Measurements from ENCODE around the gene MTOR. TPM values are rescaled to one million over a fixed set of nuclear protein-coding genes. Genes with fewer than 3 reads are reported as not detected.

The MTOR gene
- polyA plus RNA-seq, 1 of the 3 experiments (the other 2 are of a cell fraction): 20.9 TPM

- POLR2A ChIA-PET: no interaction called here
- no peak for TF ChIP-seq USF2 (IDR thresholded peaks at IDR 0.05; ENCODE audit: borderline replicate concordance, low read depth, low read length)
- TF ChIP-seq USF1 (IDR thresholded peaks at IDR 0.05; ENCODE audit: borderline replicate concordance, low read depth): no peak
- TF ChIP-seq TEAD4 (IDR thresholded peaks at IDR 0.05; ENCODE audit: borderline replicate concordance, insufficient read depth): no peak
- no peak for TF ChIP-seq ELF1 (IDR thresholded peaks at IDR 0.05)
- no peak for TF ChIP-seq CHD2 (IDR thresholded peaks at IDR 0.05; ENCODE audit: low read length, partially characterized antibody)
- no peak for TF ChIP-seq NRF1 (IDR thresholded peaks at IDR 0.05; ENCODE audit: low read depth, low read length)
- no peaks in the 10 kb centered on the region for H3K9me2 ChIP-seq
- no peak overlapping the region for H2AFZ ChIP-seq (ENCODE audit: low read depth)
- H3K27me3 ChIP-seq (ENCODE audit: insufficient read depth): no peaks in the 10 kb centered on the region
- no peak overlapping the region for H3K9ac ChIP-seq
- H3K36me3 ChIP-seq (replicated peaks in 1 of 2; ENCODE audit: control insufficient read depth in 1 of 2, insufficient read depth in 2 of 2, low read length in 1 of 2): peaks cover 50 to 81% of the 10 kb centered on the region in 2 experiments
- H3F3A ChIP-seq (replicated peaks; ENCODE audit: insufficient read depth): peaks cover 7% of the 10 kb centered on the region
- 95% methylated on average over 14 of the region's 15 CpGs for WGBS (ENCODE audit: low lambda C conversion rate)
- DNase-seq: no peak
- no peaks in the 10 kb centered on the region for H3K79me2 ChIP-seq (ENCODE audit: insufficient read depth)
- H3K9me3 ChIP-seq: no peaks in the 10 kb centered on the region
- H3K27ac ChIP-seq (ENCODE audit: low read depth in 2 of 2, low read length in 1 of 2): no peak overlapping the region
- H4K20me1 ChIP-seq (ENCODE audit: insufficient read depth): peaks cover 3% of the 10 kb centered on the region; the same call in 1 of the 2 replicates
- peaks cover 8 to 27% of the 10 kb centered on the region in 2 experiments for H3K4me1 ChIP-seq (ENCODE audit: control insufficient read depth in 1 of 2, insufficient read depth in 2 of 2, low read depth in 1 of 2, low read length in 1 of 2)
- H3K4me3 ChIP-seq (ENCODE audit: low read depth in 2 of 2, low read length in 1 of 2): no peak overlapping the region
- CTCF ChIA-PET: interaction anchor here (1.1 kb wide), 1 partner anchor 22 kb away, joined by 3 read pairs; no protein-coding TSS in a partner anchor
- no peak overlapping the region for H3K4me2 ChIP-seq
These were observed 132.5 kb downstream of the MTOR start for GRCh38 chr1:11129649-11130390.

- POLR2A ChIA-PET: no interaction called here
- peaks cover 47 to 76% of the 10 kb centered on the region in 2 experiments for H3K36me3 ChIP-seq (replicated peaks in 1 of 2; ENCODE audit: control insufficient read depth in 1 of 2, insufficient read depth in 2 of 2, low read length in 1 of 2)
These were observed 135.8 kb downstream of the MTOR start for GRCh38 chr1:11126569-11126968.

More at GRCh38 chr1:11126569-11126968, 135.8 kb downstream of the MTOR start:
- no peaks in the 10 kb centered on the region for H3F3A ChIP-seq (replicated peaks; ENCODE audit: insufficient read depth)
- 84% methylated on average over 5 of the region's 5 CpGs for WGBS (ENCODE audit: low lambda C conversion rate)
- no peak overlapping the region for H3K4me2 ChIP-seq
- no peaks in the 10 kb centered on the region for H3K9me3 ChIP-seq
- H3K79me2 ChIP-seq (ENCODE audit: insufficient read depth): no peaks in the 10 kb centered on the region
- H4K20me1 ChIP-seq (ENCODE audit: insufficient read depth): no peaks in the 10 kb centered on the region
- no peaks in the 10 kb centered on the region for H3K9me2 ChIP-seq
- no peak overlapping the region for H3K9ac ChIP-seq
- CTCF ChIA-PET: interaction anchor here (2.2 kb wide), 1 partner anchor 89 kb away, joined by 10 read pairs; no protein-coding TSS in a partner anchor
- no peak overlapping the region for H3K27ac ChIP-seq (ENCODE audit: low read depth in 2 of 2, low read length in 1 of 2)
- no peaks in the 10 kb centered on the region for H3K27me3 ChIP-seq (ENCODE audit: insufficient read depth)
- TF ChIP-seq SIN3A (IDR thresholded peaks at IDR 0.05; ENCODE audit: borderline replicate concordance, low read depth, low read length) (no peak), NRF1 (IDR thresholded peaks at IDR 0.05; ENCODE audit: low read depth, low read length) (no peak), ZBTB33 (IDR thresholded peaks at IDR 0.05; ENCODE audit: borderline replicate concordance, low read depth) (no peak), USF2 (IDR thresholded peaks at IDR 0.05; ENCODE audit: borderline replicate concordance, low read depth, low read length) (no peak), TEAD4 (IDR thresholded peaks at IDR 0.05; ENCODE audit: borderline replicate concordance, insufficient read depth) (no peak)
- no peak overlapping the region for H3K4me3 ChIP-seq (ENCODE audit: low read depth in 2 of 2, low read length in 1 of 2)
- DNase-seq: no peak
- H3K4me1 ChIP-seq (ENCODE audit: control insufficient read depth in 1 of 2, insufficient read depth in 2 of 2, low read depth in 1 of 2, low read length in 1 of 2): no peaks in the 10 kb centered on the region
- H2AFZ ChIP-seq (ENCODE audit: low read depth): no peak overlapping the region
